ENCODE results near the gene BACH2.

DNA sequence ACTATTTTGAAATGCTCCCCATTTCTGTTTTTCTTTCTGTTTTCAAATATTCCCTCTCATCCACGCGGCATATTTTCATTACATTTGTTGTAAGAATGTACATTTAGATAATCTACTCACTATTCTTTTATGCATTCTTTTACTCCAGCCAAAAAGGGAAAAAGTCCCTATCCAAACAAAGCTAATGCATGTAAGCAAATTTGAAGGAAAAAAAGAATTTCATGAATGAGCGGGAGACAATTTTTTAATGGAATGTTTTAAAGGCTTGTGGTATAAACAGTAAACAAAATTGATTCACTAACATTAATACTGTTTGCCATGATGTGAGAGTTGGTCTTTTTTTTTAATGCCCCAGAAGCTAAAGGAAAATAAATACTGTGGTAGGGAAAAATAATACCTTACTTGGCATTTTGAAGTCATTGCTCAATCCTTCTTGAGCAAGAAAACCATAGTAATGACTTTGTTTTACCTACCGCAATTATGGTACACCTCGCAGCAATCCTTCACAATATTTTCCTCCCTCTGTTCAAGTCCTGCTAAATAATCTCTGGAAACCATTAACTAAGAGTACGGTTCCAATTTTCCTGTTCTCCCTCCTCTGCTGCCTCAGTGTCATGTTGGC, 79.0 kb downstream of the BACH2 start:
- TF ChIP-seq CTCF (IDR thresholded peaks at IDR 0.05; ENCODE audit: poor library complexity, severe bottlenecking), result no peak
- TF ChIP-seq EZH2 (IDR thresholded peaks at IDR 0.05; ENCODE audit: borderline replicate concordance, insufficient read depth, low read length, poor library complexity, severe bottlenecking), result no peak
- TF ChIP-seq EP300 (conservative IDR thresholded peaks at IDR 0.05; ENCODE audit: poor library complexity, severe bottlenecking), result no peak
- TF ChIP-seq RAD21 (conservative IDR thresholded peaks at IDR 0.05), result no peak
- TF ChIP-seq MXI1 (conservative IDR thresholded peaks at IDR 0.05; ENCODE audit: poor library complexity, severe bottlenecking), result no peak
- TF ChIP-seq, protein P1, sequence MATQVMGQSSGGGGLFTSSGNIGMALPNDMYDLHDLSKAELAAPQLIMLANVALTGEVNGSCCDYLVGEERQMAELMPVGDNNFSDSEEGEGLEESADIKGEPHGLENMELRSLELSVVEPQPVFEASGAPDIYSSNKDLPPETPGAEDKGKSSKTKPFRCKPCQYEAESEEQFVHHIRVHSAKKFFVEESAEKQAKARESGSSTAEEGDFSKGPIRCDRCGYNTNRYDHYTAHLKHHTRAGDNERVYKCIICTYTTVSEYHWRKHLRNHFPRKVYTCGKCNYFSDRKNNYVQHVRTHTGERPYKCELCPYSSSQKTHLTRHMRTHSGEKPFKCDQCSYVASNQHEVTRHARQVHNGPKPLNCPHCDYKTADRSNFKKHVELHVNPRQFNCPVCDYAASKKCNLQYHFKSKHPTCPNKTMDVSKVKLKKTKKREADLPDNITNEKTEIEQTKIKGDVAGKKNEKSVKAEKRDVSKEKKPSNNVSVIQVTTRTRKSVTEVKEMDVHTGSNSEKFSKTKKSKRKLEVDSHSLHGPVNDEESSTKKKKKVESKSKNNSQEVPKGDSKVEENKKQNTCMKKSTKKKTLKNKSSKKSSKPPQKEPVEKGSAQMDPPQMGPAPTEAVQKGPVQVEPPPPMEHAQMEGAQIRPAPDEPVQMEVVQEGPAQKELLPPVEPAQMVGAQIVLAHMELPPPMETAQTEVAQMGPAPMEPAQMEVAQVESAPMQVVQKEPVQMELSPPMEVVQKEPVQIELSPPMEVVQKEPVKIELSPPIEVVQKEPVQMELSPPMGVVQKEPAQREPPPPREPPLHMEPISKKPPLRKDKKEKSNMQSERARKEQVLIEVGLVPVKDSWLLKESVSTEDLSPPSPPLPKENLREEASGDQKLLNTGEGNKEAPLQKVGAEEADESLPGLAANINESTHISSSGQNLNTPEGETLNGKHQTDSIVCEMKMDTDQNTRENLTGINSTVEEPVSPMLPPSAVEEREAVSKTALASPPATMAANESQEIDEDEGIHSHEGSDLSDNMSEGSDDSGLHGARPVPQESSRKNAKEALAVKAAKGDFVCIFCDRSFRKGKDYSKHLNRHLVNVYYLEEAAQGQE (IDR thresholded peaks at IDR 0.05; ENCODE audit: borderline replicate concordance), result no peak
- TF ChIP-seq POLR2AphosphoS5 (IDR thresholded peaks at IDR 0.05), result no peak
- no peak for TF ChIP-seq TAF1 (IDR thresholded peaks at IDR 0.05; ENCODE audit: low read depth)
